GM21723 (cell line): ENCODE data around the gene NSUN3.

Experiments
- ATAC-seq: cut with Tn5 transposase; IDR thresholded peaks from one replicate; pipeline ENCODE4 v1.9.1; 2021; ENCODE audit warnings: mild to moderate bottlenecking, moderate library complexity; ENCODE audit not compliant: unreplicated experiment

The NSUN3 gene

GRCh38 chr3:94176988-94177745, 114.3 kb downstream of the NSUN3 start:
- no peak for ATAC-seq
